Measurements from ENCODE around the gene CXCL3. TPM values are rescaled to one million over a fixed set of nuclear protein-coding genes. Genes with fewer than 3 reads are reported as not detected.

The CXCL3 gene
- total and polyA plus RNA-seq, 9 of the 15 experiments (the other 6 are each of a cell fraction or from before 2014, with no cell fraction given), result 2.3 to 8.9 (median 6.1) TPM

- 0 out of 2 replicates have a peak, but pooled peaks have one; percentile 9 for TF ChIP-seq MGA (IDR thresholded peaks at IDR 0.05)
- TF ChIP-seq, protein P1, sequence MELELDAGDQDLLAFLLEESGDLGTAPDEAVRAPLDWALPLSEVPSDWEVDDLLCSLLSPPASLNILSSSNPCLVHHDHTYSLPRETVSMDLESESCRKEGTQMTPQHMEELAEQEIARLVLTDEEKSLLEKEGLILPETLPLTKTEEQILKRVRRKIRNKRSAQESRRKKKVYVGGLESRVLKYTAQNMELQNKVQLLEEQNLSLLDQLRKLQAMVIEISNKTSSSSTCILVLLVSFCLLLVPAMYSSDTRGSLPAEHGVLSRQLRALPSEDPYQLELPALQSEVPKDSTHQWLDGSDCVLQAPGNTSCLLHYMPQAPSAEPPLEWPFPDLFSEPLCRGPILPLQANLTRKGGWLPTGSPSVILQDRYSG (tag; conservative IDR thresholded peaks at IDR 0.05; ENCODE audit: low read depth), result no peak
- no peak for TF ChIP-seq ZC3H8 (IDR thresholded peaks at IDR 0.05)
- TF ChIP-seq PTBP1 (IDR thresholded peaks at IDR 0.05; ENCODE audit: low read depth, low read length), result no peak
- TF ChIP-seq ERF (CRISPR knock-in tag; IDR thresholded peaks at IDR 0.05), result no peak
- no peak for TF ChIP-seq NR1H2 (CRISPR knock-in tag; IDR thresholded peaks at IDR 0.05)
- TF ChIP-seq NBN (IDR thresholded peaks at IDR 0.05; ENCODE audit: low read depth), result no peak
- TF ChIP-seq MAZ (CRISPR knock-in tag; conservative IDR thresholded peaks at IDR 0.05 in 1 of 2, IDR thresholded peaks at IDR 0.05 in 1 of 2), result peak in 1 of 2 experiments; percentile 38; a peak in 1 of 4 replicates
- no peak for TF ChIP-seq TBP (optimal IDR thresholded peaks at IDR 0.05; ENCODE audit: low read depth, low read length)
- no peak for TF ChIP-seq BMI1 (IDR thresholded peaks at IDR 0.05; ENCODE audit: low read length)
- TF ChIP-seq BRD4 (IDR thresholded peaks at IDR 0.05), result 0 out of 2 replicates have a peak, but pooled peaks have one; percentile 57
- TF ChIP-seq L3MBTL2 (IDR thresholded peaks at IDR 0.05), result peak; percentile 17; the same call in 1 of the 2 replicates
- TF ChIP-seq, protein P2, sequence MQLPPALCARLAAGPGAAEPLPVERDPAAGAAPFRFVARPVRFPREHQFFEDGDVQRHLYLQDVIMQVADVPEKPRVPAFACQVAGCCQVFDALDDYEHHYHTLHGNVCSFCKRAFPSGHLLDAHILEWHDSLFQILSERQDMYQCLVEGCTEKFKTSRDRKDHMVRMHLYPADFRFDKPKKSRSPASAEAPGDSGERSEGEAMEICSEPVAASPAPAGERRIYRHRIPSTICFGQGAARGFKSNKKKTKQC (CRISPR knock-in tag; IDR thresholded peaks at IDR 0.05), result no peak
These were observed 19.1 kb upstream of the CXCL3 start (continued) for GRCh38 chr4:74057588-74057987.

Data from K562 (cell line).